ENCODE measurements around the gene ELP4.

The ELP4 gene

DNA sequence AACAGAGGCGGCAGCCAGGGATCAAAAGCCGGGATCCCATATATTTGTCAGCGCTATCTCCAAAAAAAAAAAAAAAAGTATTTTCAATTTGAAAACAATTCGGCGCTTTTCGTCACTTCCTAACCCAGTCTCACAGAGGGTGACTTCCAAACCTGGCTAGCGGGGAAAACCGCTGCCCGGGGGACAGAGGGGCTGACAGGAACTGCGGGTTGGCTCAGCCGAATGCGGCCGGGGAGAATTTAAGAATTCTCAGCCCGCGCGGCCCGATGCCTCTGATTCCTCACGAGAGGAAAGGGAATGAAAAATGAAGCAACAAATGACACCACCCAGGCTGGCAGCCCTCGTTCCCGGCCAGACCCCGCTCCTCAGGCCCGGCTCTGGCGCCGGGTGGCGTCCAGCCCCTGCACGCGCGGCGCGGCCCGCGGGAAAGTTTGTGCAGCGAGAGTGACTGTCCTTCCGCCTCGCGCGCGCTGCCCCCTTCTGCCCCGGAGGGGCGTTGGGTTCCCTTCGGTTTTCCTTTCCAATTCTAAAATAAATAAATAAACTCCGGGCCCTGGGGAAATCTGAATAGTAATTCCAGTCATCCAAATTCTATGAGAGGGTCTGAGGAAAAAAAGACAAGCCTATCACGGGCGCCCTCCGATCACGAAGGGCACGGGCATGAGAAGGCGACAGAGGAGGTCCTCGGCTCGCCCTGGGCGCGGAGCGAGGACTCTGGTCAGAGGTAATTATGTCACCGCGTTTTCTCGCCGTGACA lies 306.3 kb downstream of the ELP4 start:
- no peak overlapping the region for H2AFZ ChIP-seq (ENCODE audit: low read length)
- H3K9me2 ChIP-seq (ENCODE audit: low read depth, low read length) = no peaks in the 10 kb centered on the region
- H3K27ac ChIP-seq (ENCODE audit: low read depth, low read length, poor library complexity, severe bottlenecking) = no peak overlapping the region
- no peaks in the 10 kb centered on the region for H3K36me3 ChIP-seq (ENCODE audit: insufficient read depth, low read length)
- H4K20me1 ChIP-seq (ENCODE audit: insufficient read depth, low read length) = no peaks in the 10 kb centered on the region
- H3K9me3 ChIP-seq (ENCODE audit: low read length) = no peaks in the 10 kb centered on the region
- H3K27me3 ChIP-seq (ENCODE audit: insufficient read depth, low read length) = no peaks in the 10 kb centered on the region
- TF ChIP-seq, protein P1, sequence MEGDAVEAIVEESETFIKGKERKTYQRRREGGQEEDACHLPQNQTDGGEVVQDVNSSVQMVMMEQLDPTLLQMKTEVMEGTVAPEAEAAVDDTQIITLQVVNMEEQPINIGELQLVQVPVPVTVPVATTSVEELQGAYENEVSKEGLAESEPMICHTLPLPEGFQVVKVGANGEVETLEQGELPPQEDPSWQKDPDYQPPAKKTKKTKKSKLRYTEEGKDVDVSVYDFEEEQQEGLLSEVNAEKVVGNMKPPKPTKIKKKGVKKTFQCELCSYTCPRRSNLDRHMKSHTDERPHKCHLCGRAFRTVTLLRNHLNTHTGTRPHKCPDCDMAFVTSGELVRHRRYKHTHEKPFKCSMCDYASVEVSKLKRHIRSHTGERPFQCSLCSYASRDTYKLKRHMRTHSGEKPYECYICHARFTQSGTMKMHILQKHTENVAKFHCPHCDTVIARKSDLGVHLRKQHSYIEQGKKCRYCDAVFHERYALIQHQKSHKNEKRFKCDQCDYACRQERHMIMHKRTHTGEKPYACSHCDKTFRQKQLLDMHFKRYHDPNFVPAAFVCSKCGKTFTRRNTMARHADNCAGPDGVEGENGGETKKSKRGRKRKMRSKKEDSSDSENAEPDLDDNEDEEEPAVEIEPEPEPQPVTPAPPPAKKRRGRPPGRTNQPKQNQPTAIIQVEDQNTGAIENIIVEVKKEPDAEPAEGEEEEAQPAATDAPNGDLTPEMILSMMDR (IDR thresholded peaks at IDR 0.05; ENCODE audit: low read length) = no peak
- no peak for TF ChIP-seq EZH2 (IDR thresholded peaks at IDR 0.05; ENCODE audit: borderline replicate concordance, low read length)
- H3F3A ChIP-seq (ENCODE audit: insufficient read depth, low read length) = no peaks in the 10 kb centered on the region
- H3K79me2 ChIP-seq (ENCODE audit: insufficient read depth, low read length) = no peaks in the 10 kb centered on the region
- H3K4me3 ChIP-seq (ENCODE audit: low read depth, low read length, poor library complexity, severe bottlenecking) = no peak overlapping the region
- H3K4me1 ChIP-seq (ENCODE audit: insufficient read depth, low read length, severe bottlenecking) = peaks cover 4% of the 10 kb centered on the region
- no peak overlapping the region for H3K9ac ChIP-seq (ENCODE audit: low read length)
- no peak overlapping the region for H3K4me2 ChIP-seq (ENCODE audit: low read length)

DNA sequence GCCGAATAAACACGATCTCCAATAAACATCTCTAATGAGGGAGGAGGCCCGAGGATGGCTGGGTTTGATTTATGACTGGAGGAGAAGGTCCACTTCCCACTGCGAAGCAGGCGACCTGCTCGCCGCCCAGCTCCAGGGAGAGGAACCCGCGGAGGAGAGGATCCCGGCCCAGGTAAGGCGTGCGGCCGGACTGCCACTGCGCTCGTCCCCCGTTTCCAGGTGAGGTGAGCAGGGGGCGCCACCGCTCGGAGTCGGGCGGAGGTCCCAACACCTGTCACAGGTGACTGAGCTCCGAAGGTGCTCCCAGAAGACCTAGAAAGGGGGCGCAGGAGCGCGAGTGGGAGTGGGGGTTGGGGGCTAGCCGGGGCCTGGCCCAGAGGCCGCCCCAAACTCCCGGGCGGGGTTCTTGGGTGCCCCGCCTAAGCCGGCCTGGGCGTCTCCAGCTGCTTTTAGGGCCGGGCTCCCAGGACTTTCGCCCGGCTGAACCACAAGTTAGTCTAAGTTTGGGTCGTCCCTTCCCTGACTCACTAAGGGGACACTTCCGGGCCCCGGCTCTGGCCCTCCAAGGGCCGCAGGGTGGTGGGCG lies 307.0 kb downstream of the ELP4 start:
- Histone ChIP-seq H3F3A (ENCODE audit: insufficient read depth, low read length) (no peaks in the 10 kb centered on the region), H3K79me2 (ENCODE audit: insufficient read depth, low read length) (no peaks in the 10 kb centered on the region), H3K4me3 (ENCODE audit: low read depth, low read length, poor library complexity, severe bottlenecking) (no peak overlapping the region), H4K20me1 (ENCODE audit: insufficient read depth, low read length) (no peaks in the 10 kb centered on the region), H2AFZ (ENCODE audit: low read length) (no peak overlapping the region), H3K27ac (ENCODE audit: low read depth, low read length, poor library complexity, severe bottlenecking) (no peak overlapping the region), H3K4me1 (ENCODE audit: insufficient read depth, low read length, severe bottlenecking) (peaks cover 4% of the 10 kb centered on the region), H3K9me2 (ENCODE audit: low read depth, low read length) (no peaks in the 10 kb centered on the region), H3K4me2 (ENCODE audit: low read length) (no peak overlapping the region), H3K9ac (ENCODE audit: low read length) (no peak overlapping the region), H3K9me3 (ENCODE audit: low read length) (no peaks in the 10 kb centered on the region), H3K36me3 (ENCODE audit: insufficient read depth, low read length) (no peaks in the 10 kb centered on the region), H3K27me3 (ENCODE audit: insufficient read depth, low read length) (no peaks in the 10 kb centered on the region)
- no peak for TF ChIP-seq EZH2 (IDR thresholded peaks at IDR 0.05; ENCODE audit: borderline replicate concordance, low read length)
- TF ChIP-seq, protein P1 (IDR thresholded peaks at IDR 0.05; ENCODE audit: low read length) = no peak

DNA sequence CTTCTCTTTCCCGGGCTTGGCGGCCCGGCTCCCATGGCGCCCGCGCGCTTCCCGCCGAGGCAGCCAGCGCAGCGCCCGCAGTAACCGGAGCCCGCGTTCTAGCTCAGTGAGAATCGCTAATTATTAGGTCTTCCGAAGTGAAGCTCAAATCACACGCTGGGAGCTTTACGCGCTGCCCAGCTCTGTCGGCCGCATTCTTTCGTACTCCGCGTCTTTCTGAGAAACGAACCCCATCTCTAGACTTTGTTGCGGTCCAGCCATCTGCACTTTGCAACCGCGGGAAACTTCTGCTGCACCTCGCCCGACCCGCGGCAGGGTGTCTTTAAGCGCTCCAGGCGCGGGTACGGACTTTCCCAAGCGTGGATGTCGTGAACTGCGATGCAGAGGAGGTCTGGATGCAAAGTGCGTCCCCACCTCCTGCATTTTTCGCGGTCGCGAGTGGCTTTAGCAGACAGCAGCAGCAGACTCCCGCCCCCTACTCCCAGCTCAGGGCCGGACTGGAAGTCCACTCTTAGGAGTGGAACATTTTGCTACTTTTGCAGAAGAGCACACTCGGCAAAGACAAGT lies 307.6 kb downstream of the ELP4 start:
- Histone ChIP-seq H3K9ac (ENCODE audit: low read length) (no peak overlapping the region), H2AFZ (ENCODE audit: low read length) (no peak overlapping the region), H3K4me2 (ENCODE audit: low read length) (no peak overlapping the region)

More for the DNA sequence above, 307.6 kb downstream of the ELP4 start:
- Histone ChIP-seq H3K27me3 (ENCODE audit: insufficient read depth, low read length) (no peaks in the 10 kb centered on the region), H3K27ac (ENCODE audit: low read depth, low read length, poor library complexity, severe bottlenecking) (no peak overlapping the region), H3K79me2 (ENCODE audit: insufficient read depth, low read length) (no peaks in the 10 kb centered on the region), H3K9me2 (ENCODE audit: low read depth, low read length) (no peaks in the 10 kb centered on the region), H3K4me3 (ENCODE audit: low read depth, low read length, poor library complexity, severe bottlenecking) (no peak overlapping the region), H4K20me1 (ENCODE audit: insufficient read depth, low read length) (no peaks in the 10 kb centered on the region), H3K36me3 (ENCODE audit: insufficient read depth, low read length) (no peaks in the 10 kb centered on the region), H3K4me1 (ENCODE audit: insufficient read depth, low read length, severe bottlenecking) (peaks cover 4% of the 10 kb centered on the region), H3K9me3 (ENCODE audit: low read length) (no peaks in the 10 kb centered on the region), H3F3A (ENCODE audit: insufficient read depth, low read length) (no peaks in the 10 kb centered on the region)
- no peak for TF ChIP-seq EZH2 (IDR thresholded peaks at IDR 0.05; ENCODE audit: borderline replicate concordance, low read length)
- TF ChIP-seq, protein P1 (IDR thresholded peaks at IDR 0.05; ENCODE audit: low read length) = no peak
